Stimulated activated naive CD8-positive, alpha-beta T cell treated with anti-CD3 and anti-CD28 coated beads, Interleukin-15, Interleukin-2, amounts not matched to agents 100 ng/mL and 50 ng/mL, for 24 hours (primary cell): ENCODE measurements around the gene LRRC34.
A peak's percentile ranks its signal among the peaks of the same experiment; 100 is the strongest.

ENCODE experiments used
- H3K27ac Mint-ChIP-seq: one replicate; pipeline ENCODE4 v1.8.0; 2021; ENCODE audit warnings: mild to moderate bottlenecking, mixed read lengths
- H3K27me3 Mint-ChIP-seq: one replicate; pipeline ENCODE4 v1.8.0; 2021; ENCODE audit warnings: mixed read lengths
- H3K36me3 Mint-ChIP-seq: one replicate; pipeline ENCODE4 v1.8.0; 2021; ENCODE audit warnings: low read depth, mixed read lengths
- H3K4me1 Mint-ChIP-seq: one replicate; pipeline ENCODE4 v1.8.0; 2021; ENCODE audit warnings: low read depth, mixed read lengths
- H3K4me3 Mint-ChIP-seq: one replicate; pipeline ENCODE4 v1.8.0; 2021; ENCODE audit warnings: mild to moderate bottlenecking, mixed read lengths
- H3K9me3 Mint-ChIP-seq: one replicate; pipeline ENCODE4 v1.8.0; 2021; ENCODE audit warnings: mixed read lengths

Gene LRRC34

GRCh38 chr3:169790219-169790618, 22.5 kb downstream of the LRRC34 start:
- no peak overlapping the region for H3K27ac Mint-ChIP-seq
- no peaks in the 10 kb centered on the region for H3K27me3 Mint-ChIP-seq

GRCh38 chr3:169787791-169788190, 24.9 kb downstream of the LRRC34 start:
- H3K27me3 Mint-ChIP-seq, result no peaks in the 10 kb centered on the region
- H3K36me3 Mint-ChIP-seq, result peaks cover 72% of the 10 kb centered on the region
- no peaks in the 10 kb centered on the region for H3K9me3 Mint-ChIP-seq
- H3K27ac Mint-ChIP-seq, result no peak overlapping the region
- peaks cover 7% of the 10 kb centered on the region for H3K4me1 Mint-ChIP-seq
- H3K4me3 Mint-ChIP-seq, result no peak overlapping the region

More at GRCh38 chr3:169790219-169790618, 22.5 kb downstream of the LRRC34 start:
- Mint-ChIP-seq H3K4me1 (peaks cover 7% of the 10 kb centered on the region), H3K36me3 (peaks cover 62% of the 10 kb centered on the region), H3K4me3 (no peak overlapping the region), H3K9me3 (no peaks in the 10 kb centered on the region)

GRCh38 chr3:169787120-169787519, 25.6 kb downstream of the LRRC34 start:
- Mint-ChIP-seq H3K4me1 (peaks cover 7% of the 10 kb centered on the region), H3K27me3 (no peaks in the 10 kb centered on the region), H3K9me3 (no peaks in the 10 kb centered on the region), H3K4me3 (no peak overlapping the region), H3K27ac (no peak overlapping the region), H3K36me3 (peaks cover 72% of the 10 kb centered on the region)

GRCh38 chr3:169781209-169781855, 31.4 kb downstream of the LRRC34 start:
- peak overlapping the region; percentile 74 for H3K27ac Mint-ChIP-seq
- no peak overlapping the region for H3K4me3 Mint-ChIP-seq
- H3K36me3 Mint-ChIP-seq, result peaks cover 79% of the 10 kb centered on the region
- no peaks in the 10 kb centered on the region for H3K9me3 Mint-ChIP-seq
- peaks cover 47% of the 10 kb centered on the region for H3K4me1 Mint-ChIP-seq
- H3K27me3 Mint-ChIP-seq, result no peaks in the 10 kb centered on the region

- H3K4me3 Mint-ChIP-seq, result no peak overlapping the region
Observed at GRCh38 chr3:169780742-169781141, 32.0 kb downstream of the LRRC34 start.

GRCh38 chr3:169777822-169778221, 34.9 kb downstream of the LRRC34 start:
- Mint-ChIP-seq H3K4me1 (peaks cover 74% of the 10 kb centered on the region), H3K4me3 (no peak overlapping the region), H3K27ac (no peak overlapping the region), H3K27me3 (no peaks in the 10 kb centered on the region), H3K9me3 (no peaks in the 10 kb centered on the region), H3K36me3 (peaks cover 82% of the 10 kb centered on the region)

More at GRCh38 chr3:169780742-169781141, 32.0 kb downstream of the LRRC34 start:
- Mint-ChIP-seq H3K36me3 (peaks cover 79% of the 10 kb centered on the region), H3K9me3 (no peaks in the 10 kb centered on the region), H3K27me3 (no peaks in the 10 kb centered on the region), H3K4me1 (peaks cover 53% of the 10 kb centered on the region), H3K27ac (peak overlapping the region; percentile 13)

- Mint-ChIP-seq H3K27me3 (no peaks in the 10 kb centered on the region), H3K36me3 (peaks cover 51% of the 10 kb centered on the region), H3K4me1 (peaks cover 68% of the 10 kb centered on the region), H3K4me3 (peak overlapping the region; percentile 99), H3K9me3 (no peaks in the 10 kb centered on the region), H3K27ac (peak overlapping the region; percentile 100)
Observed at GRCh38 chr3:169774186-169774585, 38.5 kb downstream of the LRRC34 start.

- Mint-ChIP-seq H3K27me3 (no peaks in the 10 kb centered on the region), H3K9me3 (no peaks in the 10 kb centered on the region), H3K27ac (peak within 1 kb of the TSS; percentile 100), H3K4me1 (peaks cover 60% of the 10 kb centered on the region), H3K4me3 (peak within 1 kb of the TSS; percentile 99), H3K36me3 (peaks cover 43% of the 10 kb centered on the region)
Observed at GRCh38 chr3:169772897-169773816, 39.5 kb downstream of the LRRC34 start, which contains the start of gene MYNN. MYNN (plus strand) TSS chr3:169773396; CDS start chr3:169774296, 900 bp downstream.

GRCh38 chr3:169772305-169772896, 40.3 kb downstream of the LRRC34 start:
- Mint-ChIP-seq H3K27me3 (no peaks in the 10 kb centered on the region), H3K9me3 (no peaks in the 10 kb centered on the region), H3K4me1 (peaks cover 55% of the 10 kb centered on the region), H3K27ac (peak overlapping the region; percentile 100), H3K36me3 (peaks cover 36% of the 10 kb centered on the region), H3K4me3 (peak overlapping the region; percentile 99)

- Mint-ChIP-seq H3K27ac (peak overlapping the region; percentile 100), H3K36me3 (peaks cover 29% of the 10 kb centered on the region), H3K4me3 (peak overlapping the region; percentile 99), H3K4me1 (peaks cover 50% of the 10 kb centered on the region), H3K27me3 (no peaks in the 10 kb centered on the region), H3K9me3 (no peaks in the 10 kb centered on the region)
Observed at GRCh38 chr3:169771497-169772304, 41.0 kb downstream of the LRRC34 start.

- Mint-ChIP-seq H3K27ac (peak within 1 kb of the TSS; percentile 83), H3K36me3 (peaks cover 10% of the 10 kb centered on the region), H3K4me3 (peak within 1 kb of the TSS; percentile 93), H3K4me1 (peaks cover 36% of the 10 kb centered on the region), H3K9me3 (no peaks in the 10 kb centered on the region), H3K27me3 (no peaks in the 10 kb centered on the region)
Observed at GRCh38 chr3:169769287-169770181, 43.2 kb downstream of the LRRC34 start, which contains the start of gene ACTRT3. ACTRT3 (minus strand) TSS chr3:169769561; CDS start chr3:169769520, 41 bp downstream.

- Mint-ChIP-seq H3K27ac (peak within 1 kb of the TSS; percentile 98), H3K27me3 (no peaks in the 10 kb centered on the region), H3K9me3 (no peaks in the 10 kb centered on the region), H3K4me1 (peaks cover 33% of the 10 kb centered on the region), H3K4me3 (peak within 1 kb of the TSS; percentile 87), H3K36me3 (no peaks in the 10 kb centered on the region)
Observed at GRCh38 chr3:169764882-169765612, 47.7 kb downstream of the LRRC34 start, which contains the start of gene TERC. TERC (minus strand) TSS chr3:169765060.
